GM21786 (cell line): ENCODE measurements around the gene CDH15.

ENCODE experiments used
- ATAC-seq: cut with Tn5 transposase; IDR thresholded peaks from one replicate; pipeline ENCODE4 v1.9.1; 2021; ENCODE audit not compliant: unreplicated experiment

Gene CDH15

GRCh38 chr16:89140401-89140800 lies 31.1 kb upstream of the CDH15 start:
- ATAC-seq: no peak

- ATAC-seq: no peak
Observed at GRCh38 chr16:89140981-89141883, 30.3 kb upstream of the CDH15 start.

GRCh38 chr16:89141884-89142267 lies 29.7 kb upstream of the CDH15 start:
- no peak for ATAC-seq

GRCh38 chr16:89142474-89143195 lies 28.9 kb upstream of the CDH15 start:
- ATAC-seq: no peak

GRCh38 chr16:89143201-89143741 lies 28.3 kb upstream of the CDH15 start:
- ATAC-seq: no peak

GRCh38 chr16:89143911-89144675 lies 27.5 kb upstream of the CDH15 start:
- ATAC-seq: no peak

- no peak for ATAC-seq
Observed at GRCh38 chr16:89144681-89145080, 26.9 kb upstream of the CDH15 start.

- no peak for ATAC-seq
Observed at GRCh38 chr16:89145406-89146161, 26.0 kb upstream of the CDH15 start.

- no peak for ATAC-seq
Observed at GRCh38 chr16:89146211-89147005, 25.1 kb upstream of the CDH15 start.

GRCh38 chr16:89147085-89147817 lies 24.3 kb upstream of the CDH15 start:
- ATAC-seq: no peak

- ATAC-seq: no peak
Observed at GRCh38 chr16:89149386-89149785, 22.2 kb upstream of the CDH15 start.

GRCh38 chr16:89150090-89150835 lies 21.3 kb upstream of the CDH15 start:
- ATAC-seq: no peak

GRCh38 chr16:89150981-89151380 lies 20.6 kb upstream of the CDH15 start:
- no peak for ATAC-seq

GRCh38 chr16:89152831-89153700 lies 18.5 kb upstream of the CDH15 start:
- ATAC-seq: no peak

- no peak for ATAC-seq
Observed at GRCh38 chr16:89153848-89154271, 17.7 kb upstream of the CDH15 start.

- no peak for ATAC-seq
Observed at GRCh38 chr16:89154390-89155183, 17.0 kb upstream of the CDH15 start.
